BLaER1 (cell line): ENCODE data around the gene OTULINL.

ENCODE experiments used
- H3K27ac ChIP-seq: shearing (Covaris generic); formaldehyde crosslinking; 2 replicates; pipeline ENCODE4 v1.8.1; 2022
- H3K27me3 ChIP-seq: shearing (Covaris generic); formaldehyde crosslinking; 2 replicates; pipeline ENCODE4 v1.8.1; 2022
- H3K36me3 ChIP-seq: shearing (Covaris generic); formaldehyde crosslinking; 2 replicates; pipeline ENCODE4 v1.8.1; 2022
- H3K4me1 ChIP-seq: shearing (Covaris generic); formaldehyde crosslinking; 2 replicates; pipeline ENCODE4 v1.8.1; 2022
- H3K4me2 ChIP-seq: shearing (Covaris generic); formaldehyde crosslinking; 2 replicates; pipeline ENCODE4 v1.8.1; 2022
- H3K4me3 ChIP-seq: shearing (Covaris generic); formaldehyde crosslinking; 2 replicates; pipeline ENCODE4 v1.8.1; 2022
- H3K9ac ChIP-seq: shearing (Covaris generic); formaldehyde crosslinking; 2 replicates; pipeline ENCODE4 v1.8.1; 2022
- H3K9me3 ChIP-seq: shearing (Covaris generic); formaldehyde crosslinking; 2 replicates; pipeline ENCODE4 v1.8.1; 2022
- H4K20me1 ChIP-seq: shearing (Covaris generic); formaldehyde crosslinking; 2 replicates; pipeline ENCODE4 v1.8.1; 2022
- Cebpa-rat ChIP-seq: shearing (Covaris generic); IDR thresholded peaks from 2 replicates; pipeline ENCODE4 v1.8.1; 2022

OTULINL gene

DNA sequence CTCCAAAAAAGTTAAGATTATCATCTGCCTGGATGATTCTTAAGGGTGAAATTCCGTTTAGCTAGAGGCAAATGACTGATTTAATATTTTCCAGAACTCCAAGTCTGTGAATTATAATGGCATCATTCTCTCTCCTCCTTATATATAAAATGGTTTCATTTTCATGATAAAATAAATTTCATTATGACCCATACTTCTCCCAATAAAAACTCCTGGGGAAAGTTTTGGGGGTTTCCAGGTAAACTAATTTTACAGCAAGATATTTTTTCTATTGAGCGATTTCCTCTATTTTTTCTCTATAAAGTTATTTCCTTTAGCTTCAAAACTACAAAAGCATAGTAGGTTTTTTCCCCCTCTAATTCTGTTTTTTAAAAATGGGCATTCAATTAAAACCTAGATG lies 75.3 kb downstream of the OTULINL start:
- no peak overlapping the region for H3K4me2 ChIP-seq
- no peaks in the 10 kb centered on the region for H3K9me3 ChIP-seq
- H3K4me1 ChIP-seq, result peaks cover 20% of the 10 kb centered on the region
- no peaks in the 10 kb centered on the region; the same call in 1 of the 2 replicates for H3K36me3 ChIP-seq
- H3K27me3 ChIP-seq, result no peaks in the 10 kb centered on the region
- no peak overlapping the region for H3K27ac ChIP-seq
- no peak for TF ChIP-seq Cebpa-rat
- H3K4me3 ChIP-seq, result no peak overlapping the region
- H4K20me1 ChIP-seq, result no peaks in the 10 kb centered on the region
- no peak overlapping the region for H3K9ac ChIP-seq

GRCh38 chr5:14659821-14660607 lies 78.4 kb downstream of the OTULINL start:
- TF ChIP-seq Cebpa-rat, result no peak
- H3K36me3 ChIP-seq, result no peaks in the 10 kb centered on the region; the same call in 1 of the 2 replicates
- no peaks in the 10 kb centered on the region for H3K9me3 ChIP-seq
- no peaks in the 10 kb centered on the region for H3K27me3 ChIP-seq
- H3K4me1 ChIP-seq, result peaks cover 32% of the 10 kb centered on the region
- H3K9ac ChIP-seq, result no peak overlapping the region
- H3K27ac ChIP-seq, result no peak overlapping the region
- H3K4me3 ChIP-seq, result no peak overlapping the region
- H4K20me1 ChIP-seq, result peaks cover 4% of the 10 kb centered on the region
- H3K4me2 ChIP-seq, result peak overlapping the region; percentile 50

DNA sequence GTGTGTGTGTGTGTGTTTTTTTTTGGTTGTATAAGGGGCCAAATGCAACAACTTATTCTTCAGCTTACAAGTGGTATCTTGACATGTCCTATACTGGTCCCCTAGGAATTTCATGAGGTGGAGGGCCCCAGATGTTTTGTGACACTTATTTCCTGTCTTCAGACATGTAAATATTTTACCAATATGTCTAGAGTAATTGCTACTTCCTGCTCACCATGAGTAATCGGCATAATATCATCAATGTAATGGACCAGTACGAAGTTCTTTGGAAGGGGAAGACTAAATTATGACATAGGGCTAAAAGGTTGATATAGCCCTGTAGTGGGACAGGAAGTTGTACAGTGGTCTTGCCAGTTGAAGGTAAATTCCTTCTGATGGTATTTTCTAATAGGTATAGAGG lies 79.2 kb downstream of the OTULINL start:
- Histone ChIP-seq H3K27me3 (no peaks in the 10 kb centered on the region), H3K27ac (no peak overlapping the region), H4K20me1 (peaks cover 12% of the 10 kb centered on the region), H3K4me3 (no peak overlapping the region), H3K9me3 (no peaks in the 10 kb centered on the region), H3K36me3 (no peaks in the 10 kb centered on the region; the same call in 1 of the 2 replicates), H3K9ac (no peak overlapping the region), H3K4me2 (peak overlapping the region; percentile 50), H3K4me1 (peaks cover 38% of the 10 kb centered on the region)
- no peak for TF ChIP-seq Cebpa-rat
